Astrocyte of the spinal cord (primary cell): ENCODE measurements around the gene CYTH4.

ENCODE experiments used
- DNase-seq: peaks from one replicate; pipeline ENCODE4 v3.0.0; 2011; ENCODE audit warnings: low read depth, low spot score
- H3K4me3 ChIP-seq: 2 replicates; pipeline ENCODE4 v1.5.1; 2011; ENCODE audit warnings: low read depth, mild to moderate bottlenecking, low read length, moderate library complexity
- CTCF ChIP-seq: IDR thresholded peaks from 2 replicates; pipeline ENCODE4 v1.5.1; 2012; ENCODE audit warnings: low read depth, mild to moderate bottlenecking, low read length, inconsistent platforms
- in situ Hi-C: cut with HindIII; loops from 2 replicates; pipeline ENCODE4 v1.10.0; 2017; ENCODE audit warnings: low sequenced_read_pairs

CYTH4 gene

GRCh38 chr22:37310815-37311595 lies 28.7 kb downstream of the CYTH4 start:
- no peak for TF ChIP-seq CTCF
- no peak overlapping the region for H3K4me3 ChIP-seq
- no peak for DNase-seq
- in situ Hi-C loops, result no loop called here

GRCh38 chr22:37311761-37312312 lies 29.5 kb downstream of the CYTH4 start:
- in situ Hi-C loops, result no loop called here
- DNase-seq, result no peak
- no peak for TF ChIP-seq CTCF
- no peak overlapping the region for H3K4me3 ChIP-seq

GRCh38 chr22:37312549-37313183 lies 30.4 kb downstream of the CYTH4 start:
- no peak overlapping the region for H3K4me3 ChIP-seq
- TF ChIP-seq CTCF, result no peak
- DNase-seq, result no peak
- in situ Hi-C loops, result no loop called here

GRCh38 chr22:37313376-37314314 lies 31.3 kb downstream of the CYTH4 start:
- in situ Hi-C loops, result no loop called here
- no peak for DNase-seq
- no peak overlapping the region for H3K4me3 ChIP-seq
- TF ChIP-seq CTCF, result no peak

GRCh38 chr22:37314315-37315074 lies 32.2 kb downstream of the CYTH4 start:
- DNase-seq, result no peak
- in situ Hi-C loops, result no loop called here
- no peak for TF ChIP-seq CTCF
- no peak overlapping the region for H3K4me3 ChIP-seq
